Measurements from ENCODE around the gene TUBGCP5.
A peak's percentile ranks its signal among the peaks of the same experiment; 100 is the strongest.
"Not testable (repeated sequence)": the region's sequence is repeated elsewhere in the genome, so short reads cannot be mapped to it uniquely, and the experiment has no call there.

The TUBGCP5 gene

GRCh38 chr15:23039143-23039916 lies at the start of gene TUBGCP5:
TUBGCP5 (minus strand) TSS chr15:23039569; CDS start chr15:23039543, 26 bp downstream.
- peak; percentile 97 for DNase-seq

- no peak for DNase-seq
Observed at GRCh38 chr15:23083115-23083514, 43.7 kb upstream of the TUBGCP5 start.

GRCh38 chr15:23081996-23082737 lies 42.8 kb upstream of the TUBGCP5 start:
- not testable (repeated sequence) for DNase-seq

- no peak for DNase-seq
Observed at GRCh38 chr15:23081271-23081670, 41.9 kb upstream of the TUBGCP5 start.

GRCh38 chr15:23079766-23080165 lies 40.4 kb upstream of the TUBGCP5 start:
- DNase-seq = no peak

- no peak for DNase-seq
Observed at GRCh38 chr15:23075927-23076326, 36.6 kb upstream of the TUBGCP5 start.

GRCh38 chr15:23074684-23075083 lies 35.3 kb upstream of the TUBGCP5 start:
- no peak for DNase-seq

GRCh38 chr15:23073890-23074646 lies 34.7 kb upstream of the TUBGCP5 start:
- DNase-seq = peak; percentile 89

- DNase-seq = no peak
Observed at GRCh38 chr15:23072633-23073032, 33.3 kb upstream of the TUBGCP5 start.

- DNase-seq = no peak
Observed at GRCh38 chr15:23069496-23070166, 30.3 kb upstream of the TUBGCP5 start.

GRCh38 chr15:23067416-23067815 lies 28.0 kb upstream of the TUBGCP5 start:
- DNase-seq = no peak

GRCh38 chr15:23065836-23066235 lies 26.5 kb upstream of the TUBGCP5 start:
- DNase-seq = no peak

GRCh38 chr15:23064156-23064555 lies 24.8 kb upstream of the TUBGCP5 start:
- DNase-seq = no peak

GRCh38 chr15:23057707-23058106 lies 18.3 kb upstream of the TUBGCP5 start:
- no peak for DNase-seq

- DNase-seq = no peak
Observed at GRCh38 chr15:23055316-23055715, 15.9 kb upstream of the TUBGCP5 start.

GRCh38 chr15:23052522-23052921 lies 13.2 kb upstream of the TUBGCP5 start:
- no peak for DNase-seq

GRCh38 chr15:23050708-23051107 lies 11.3 kb upstream of the TUBGCP5 start:
- no peak for DNase-seq

GRCh38 chr15:23049984-23050628 lies 10.7 kb upstream of the TUBGCP5 start:
- DNase-seq = no peak

- not testable (repeated sequence) for DNase-seq
Observed at GRCh38 chr15:23048572-23049282, 9.4 kb upstream of the TUBGCP5 start.

GRCh38 chr15:23043987-23044386 lies 4.6 kb upstream of the TUBGCP5 start:
- DNase-seq = not testable (repeated sequence)

GRCh38 chr15:23043535-23043934 lies 4.2 kb upstream of the TUBGCP5 start:
- not testable (repeated sequence) for DNase-seq

GRCh38 chr15:23041736-23042135 lies 2.4 kb upstream of the TUBGCP5 start:
- DNase-seq = not testable (repeated sequence)

Data from COR-L47 (cell line).